GM12875 (cell line): ENCODE measurements around the gene TANGO6.

Experiments used
- H3K4me3 ChIP-seq: one replicate; pipeline ENCODE4 v1.5.1; 2011; ENCODE audit warnings: low read depth, low read length, control low read depth
- TF ChIP-seq, protein P1 (sequence below): IDR thresholded peaks from 2 replicates; pipeline ENCODE4 v1.5.1; 2011; ENCODE audit warnings: low read depth, mild to moderate bottlenecking, control low read depth, inconsistent platforms, low read length, moderate library complexity, borderline replicate concordance; ENCODE audit not compliant: insufficient read depth

TANGO6 gene

DNA sequence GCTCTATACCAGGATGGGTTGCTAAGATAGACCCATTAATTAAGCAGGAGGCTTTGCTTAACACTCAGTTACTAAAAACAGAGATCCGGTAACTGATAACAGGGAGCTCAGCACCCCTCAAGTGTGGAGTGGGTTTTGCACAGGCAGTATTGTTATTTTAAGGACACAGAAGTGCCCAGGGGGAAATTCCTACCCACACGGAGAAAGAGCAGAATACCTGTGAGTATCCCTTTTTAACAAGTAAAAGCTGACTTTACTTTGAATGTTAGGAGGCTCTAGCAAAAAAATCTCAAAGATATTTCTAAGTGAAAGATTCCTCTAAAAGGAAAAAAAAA, 229.3 kb downstream of the TANGO6 start:
- TF ChIP-seq, protein P1, sequence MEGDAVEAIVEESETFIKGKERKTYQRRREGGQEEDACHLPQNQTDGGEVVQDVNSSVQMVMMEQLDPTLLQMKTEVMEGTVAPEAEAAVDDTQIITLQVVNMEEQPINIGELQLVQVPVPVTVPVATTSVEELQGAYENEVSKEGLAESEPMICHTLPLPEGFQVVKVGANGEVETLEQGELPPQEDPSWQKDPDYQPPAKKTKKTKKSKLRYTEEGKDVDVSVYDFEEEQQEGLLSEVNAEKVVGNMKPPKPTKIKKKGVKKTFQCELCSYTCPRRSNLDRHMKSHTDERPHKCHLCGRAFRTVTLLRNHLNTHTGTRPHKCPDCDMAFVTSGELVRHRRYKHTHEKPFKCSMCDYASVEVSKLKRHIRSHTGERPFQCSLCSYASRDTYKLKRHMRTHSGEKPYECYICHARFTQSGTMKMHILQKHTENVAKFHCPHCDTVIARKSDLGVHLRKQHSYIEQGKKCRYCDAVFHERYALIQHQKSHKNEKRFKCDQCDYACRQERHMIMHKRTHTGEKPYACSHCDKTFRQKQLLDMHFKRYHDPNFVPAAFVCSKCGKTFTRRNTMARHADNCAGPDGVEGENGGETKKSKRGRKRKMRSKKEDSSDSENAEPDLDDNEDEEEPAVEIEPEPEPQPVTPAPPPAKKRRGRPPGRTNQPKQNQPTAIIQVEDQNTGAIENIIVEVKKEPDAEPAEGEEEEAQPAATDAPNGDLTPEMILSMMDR, result no peak
- no peak overlapping the region for H3K4me3 ChIP-seq

DNA sequence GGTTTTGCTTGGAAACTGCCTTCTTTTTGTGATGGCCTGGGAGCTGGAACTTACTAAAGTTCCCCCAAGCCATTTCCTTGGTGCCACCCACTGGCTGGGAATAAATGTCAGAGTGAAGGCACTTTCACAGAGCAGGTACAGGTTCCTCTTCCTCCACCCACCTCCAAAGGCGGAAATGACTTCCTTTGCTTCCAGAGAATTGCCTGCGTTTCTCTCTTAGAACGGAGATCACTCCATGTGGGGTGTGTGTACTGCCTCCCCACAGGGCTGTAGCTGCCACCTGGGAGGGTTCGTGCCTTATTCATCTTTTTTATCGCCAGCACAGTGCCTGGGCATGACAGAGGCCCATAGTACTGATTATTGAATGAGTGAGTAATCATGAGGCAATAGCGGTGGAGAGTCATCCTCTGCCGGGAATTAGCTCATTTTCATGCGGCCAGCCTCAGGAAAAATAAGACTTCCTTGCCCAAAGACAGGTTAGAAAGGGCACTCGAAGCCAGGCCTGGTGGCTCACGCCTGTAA, 229.9 kb downstream of the TANGO6 start:
- TF ChIP-seq, protein P1, result no peak
- no peak overlapping the region for H3K4me3 ChIP-seq

DNA sequence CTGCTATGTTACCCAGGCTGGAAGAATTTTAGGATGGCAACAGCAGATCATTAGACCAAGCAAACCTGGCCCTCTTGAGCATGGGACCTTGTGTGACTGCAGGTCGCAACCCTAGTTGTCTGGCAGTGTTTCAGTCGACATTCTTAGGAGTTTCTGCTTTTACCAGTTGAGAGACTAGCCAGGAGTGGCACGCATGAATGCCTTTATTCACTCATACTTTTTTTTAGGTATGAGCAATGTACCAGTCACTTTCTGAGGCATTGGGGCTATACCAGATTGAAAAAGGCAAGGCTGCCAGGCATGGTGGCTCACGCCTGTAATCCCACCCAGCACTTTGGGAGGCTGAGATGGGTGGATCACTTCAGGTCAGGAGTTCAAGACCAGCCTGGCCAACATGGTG, 233.9 kb downstream of the TANGO6 start:
- no peak overlapping the region for H3K4me3 ChIP-seq
- TF ChIP-seq, protein P1, result no peak

DNA sequence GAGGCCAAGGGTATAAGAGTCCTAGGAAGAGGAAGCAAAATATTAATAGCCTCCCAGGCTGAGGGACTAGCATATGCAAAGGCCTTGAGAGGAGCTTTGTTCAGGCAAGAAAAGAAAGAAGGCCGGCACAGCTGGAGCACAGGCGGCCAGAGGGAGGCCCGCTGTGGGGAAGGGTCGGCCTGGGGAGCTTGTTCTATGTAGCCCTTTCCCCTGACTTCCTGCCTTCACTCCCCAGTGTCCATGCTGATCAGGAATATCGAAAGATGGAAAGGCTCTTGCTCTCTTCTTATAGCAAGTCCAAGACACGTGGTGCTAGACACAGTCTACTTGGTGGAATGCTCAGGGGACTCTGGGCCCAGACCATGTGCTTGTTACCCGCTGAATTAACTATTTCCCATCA, 234.7 kb downstream of the TANGO6 start:
- TF ChIP-seq, protein P1, result no peak
- H3K4me3 ChIP-seq, result no peak overlapping the region

DNA sequence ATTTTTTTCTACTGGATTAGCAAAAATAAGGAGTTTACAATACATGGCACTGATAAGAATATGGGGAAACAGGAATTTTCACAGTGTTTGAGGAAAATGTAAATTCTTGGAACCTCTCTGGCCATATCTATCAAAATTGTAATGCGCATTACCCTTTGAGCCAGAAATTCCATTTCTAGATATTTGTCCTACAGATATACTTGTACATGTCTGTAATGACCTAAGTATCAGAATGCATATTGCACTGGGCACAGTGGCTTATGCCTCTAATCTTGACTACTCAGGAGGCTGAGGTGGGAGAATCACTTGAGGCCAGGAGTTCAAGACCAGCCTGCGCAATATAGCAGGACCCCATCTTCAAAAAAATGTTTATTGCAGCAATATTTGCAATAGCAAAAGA, 236.4 kb downstream of the TANGO6 start:
- TF ChIP-seq, protein P1, result no peak
- H3K4me3 ChIP-seq, result no peak overlapping the region

DNA sequence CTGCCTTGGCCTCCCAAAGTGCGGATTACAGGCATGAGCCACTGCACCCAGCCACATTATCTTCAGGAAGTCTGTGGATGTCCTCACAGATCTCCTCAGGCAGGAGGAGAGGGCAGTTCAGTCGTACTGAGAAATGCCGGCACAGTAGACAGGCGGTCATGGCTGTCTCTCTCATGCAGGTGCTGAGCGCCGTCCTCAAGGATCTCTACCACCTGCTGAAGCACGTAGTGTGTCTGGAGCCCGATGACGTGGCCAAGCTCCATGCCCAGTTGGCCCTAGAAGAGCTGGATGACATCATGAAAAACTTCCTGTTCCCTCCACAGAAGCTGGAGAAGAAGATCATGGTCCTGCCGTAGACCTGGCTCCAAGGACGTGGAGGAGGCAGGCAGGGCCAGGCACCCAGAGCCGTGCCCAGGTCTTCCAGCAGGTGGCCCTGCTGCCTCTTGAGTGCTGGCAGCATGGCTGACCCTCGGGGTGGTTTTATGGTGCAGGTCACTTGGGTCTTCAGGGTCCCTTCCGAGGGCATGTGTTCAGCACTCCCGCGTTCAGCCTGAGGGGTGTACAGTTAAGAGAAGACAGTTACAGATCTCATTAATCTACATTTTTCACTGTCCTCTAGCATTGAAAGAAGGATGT, 240.1 kb downstream of the TANGO6 start:
- no peak overlapping the region for H3K4me3 ChIP-seq
- TF ChIP-seq, protein P1, result no peak

DNA sequence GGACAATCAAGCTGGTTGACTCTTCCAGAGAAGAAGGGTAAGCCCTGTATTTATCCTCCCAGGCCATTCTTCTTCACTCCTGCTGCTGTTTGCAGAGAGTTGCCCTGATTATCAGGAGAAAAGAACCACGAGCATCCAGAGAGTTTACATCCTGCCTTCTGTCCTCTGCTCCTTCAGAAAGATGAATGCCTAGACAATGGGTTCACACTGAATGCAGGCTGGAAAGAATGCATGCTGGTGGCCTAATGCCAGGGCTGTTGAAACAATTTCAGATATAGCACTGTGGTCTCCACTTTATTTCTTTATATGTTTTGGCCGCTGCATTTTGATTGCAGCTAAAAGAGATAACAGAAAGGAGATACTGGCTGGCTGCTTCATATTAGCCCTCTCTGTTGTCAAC, 241.0 kb downstream of the TANGO6 start:
- TF ChIP-seq, protein P1, result no peak
- no peak overlapping the region for H3K4me3 ChIP-seq
